ENCODE results near the gene TRPV5.

DNA sequence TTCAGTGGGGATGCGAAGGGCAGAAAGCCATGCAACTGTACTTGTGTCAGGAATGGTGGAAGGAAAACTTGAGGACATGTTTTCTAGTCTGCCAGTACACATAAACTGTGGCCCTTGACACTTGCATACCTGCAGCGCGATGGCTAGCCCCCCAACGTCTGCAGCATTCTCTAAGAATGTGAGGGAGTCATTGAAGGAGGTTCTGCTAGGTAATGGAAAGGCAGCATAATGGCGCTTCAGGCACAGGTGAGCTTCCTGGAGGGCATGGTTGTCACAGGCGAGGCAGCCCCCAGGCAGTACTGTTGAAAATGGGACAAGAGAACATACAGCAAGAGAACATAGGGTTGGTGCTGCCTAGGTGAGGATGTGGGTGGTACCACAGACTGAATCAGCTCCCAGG, 9.2 kb upstream of the TRPV5 start:
- TF ChIP-seq, protein P1, sequence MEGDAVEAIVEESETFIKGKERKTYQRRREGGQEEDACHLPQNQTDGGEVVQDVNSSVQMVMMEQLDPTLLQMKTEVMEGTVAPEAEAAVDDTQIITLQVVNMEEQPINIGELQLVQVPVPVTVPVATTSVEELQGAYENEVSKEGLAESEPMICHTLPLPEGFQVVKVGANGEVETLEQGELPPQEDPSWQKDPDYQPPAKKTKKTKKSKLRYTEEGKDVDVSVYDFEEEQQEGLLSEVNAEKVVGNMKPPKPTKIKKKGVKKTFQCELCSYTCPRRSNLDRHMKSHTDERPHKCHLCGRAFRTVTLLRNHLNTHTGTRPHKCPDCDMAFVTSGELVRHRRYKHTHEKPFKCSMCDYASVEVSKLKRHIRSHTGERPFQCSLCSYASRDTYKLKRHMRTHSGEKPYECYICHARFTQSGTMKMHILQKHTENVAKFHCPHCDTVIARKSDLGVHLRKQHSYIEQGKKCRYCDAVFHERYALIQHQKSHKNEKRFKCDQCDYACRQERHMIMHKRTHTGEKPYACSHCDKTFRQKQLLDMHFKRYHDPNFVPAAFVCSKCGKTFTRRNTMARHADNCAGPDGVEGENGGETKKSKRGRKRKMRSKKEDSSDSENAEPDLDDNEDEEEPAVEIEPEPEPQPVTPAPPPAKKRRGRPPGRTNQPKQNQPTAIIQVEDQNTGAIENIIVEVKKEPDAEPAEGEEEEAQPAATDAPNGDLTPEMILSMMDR (IDR thresholded peaks at IDR 0.05; ENCODE audit: low read depth, low read length): no peak
- no peak for TF ChIP-seq EZH2phosphoT487 (IDR thresholded peaks at IDR 0.05; ENCODE audit: low read depth)
